Tibial nerve (tissue), 4 donors: ENCODE measurements around the gene H2AZ2.

Experiments
- CTCF ChIP-seq, 5 experiments: fragments of 200-600 bp in 3 of 5; fragments of 450-650 bp in 2 of 5; sonication (generic) in 3 of 5; IDR thresholded peaks; one replicate each; pipeline ENCODE4 v1.5.1; 2016 to 2019; ENCODE audit warnings: antibody characterized with exemption in 5 of 5, mild to moderate bottlenecking in 3 of 5, moderate library complexity in 2 of 5
- EP300 ChIP-seq, 2 donors: sonication (generic); formaldehyde crosslinking; IDR thresholded peaks; one replicate each; pipeline ENCODE4 v1.6.1; 2017; ENCODE audit warnings: antibody characterized with exemption in 2 of 2, mild to moderate bottlenecking in 1 of 2
- POLR2A ChIP-seq, 2 donors: fragments of 450-650 bp; IDR thresholded peaks; one replicate each; pipeline ENCODE4 v1.6.1; 2017; ENCODE audit warnings: antibody characterized with exemption in 2 of 2, mild to moderate bottlenecking in 2 of 2, moderate library complexity in 2 of 2

GRCh38 chr7:44846816-44847508 lies 925 bp downstream of the H2AZ2 start:
- no peak for TF ChIP-seq POLR2A (IDR thresholded peaks at IDR 0.05)
- no peak for TF ChIP-seq CTCF (IDR thresholded peaks at IDR 0.05)
- TF ChIP-seq EP300 (IDR thresholded peaks at IDR 0.05), result no peak
